ENCODE measurements around the gene AXL. TPM values are rescaled to one million over a fixed set of nuclear protein-coding genes. Genes with fewer than 3 reads are reported as not detected.
A peak's percentile ranks its signal among the peaks of the same experiment; 100 is the strongest.
"Not testable (repeated sequence)": the region's sequence is repeated elsewhere in the genome, so short reads cannot be mapped to it uniquely, and the experiment has no call there.

Gene AXL
- total RNA-seq, 1 donor from 2014 or later, result 20.9 TPM

- Mint-ChIP-seq H3K36me3 (peaks cover 4% of the 10 kb centered on the region), H3K4me3 (peak overlapping the region; percentile 92), H3K27me3 (no peaks in the 10 kb centered on the region), H3K9me3 (no peaks in the 10 kb centered on the region), H3K4me1 (ENCODE audit: unreplicated experiment) (peaks cover 20% of the 10 kb centered on the region), H3K27ac (peak overlapping the region; percentile 84)
- no peak for TF ChIP-seq CTCF (conservative IDR thresholded peaks at IDR 0.05)
- DNase-seq (ENCODE audit: extremely low spot score, unreplicated experiment), result no peak
These were observed 7.9 kb downstream of the AXL start for GRCh38 chr19:41226874-41227390.

DNA sequence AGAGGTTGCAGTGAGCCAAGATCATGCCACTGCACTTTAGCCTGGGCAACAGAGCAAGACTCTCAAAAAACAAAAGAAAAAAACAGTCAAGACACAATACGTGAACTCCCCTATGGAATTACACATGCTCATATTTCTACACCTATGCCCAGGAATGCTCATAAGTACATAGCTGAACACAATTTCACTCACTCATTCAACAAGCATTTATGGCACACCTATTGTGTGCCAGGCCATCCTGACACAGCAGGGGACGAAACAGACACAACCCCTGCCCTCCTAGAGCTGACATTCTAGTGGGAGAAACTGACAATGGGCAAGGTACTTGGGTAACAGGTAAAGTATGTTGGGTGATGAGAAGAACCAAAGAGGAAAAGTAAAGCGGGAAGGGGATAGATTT is 9.5 kb downstream of the AXL start:
- Mint-ChIP-seq H3K36me3 (no peaks in the 10 kb centered on the region), H3K4me3 (no peak overlapping the region), H3K27me3 (no peaks in the 10 kb centered on the region), H3K9me3 (no peaks in the 10 kb centered on the region), H3K4me1 (ENCODE audit: unreplicated experiment) (peaks cover 16% of the 10 kb centered on the region), H3K27ac (peak overlapping the region; percentile 46)
- TF ChIP-seq CTCF (conservative IDR thresholded peaks at IDR 0.05), result no peak
- DNase-seq (ENCODE audit: extremely low spot score, unreplicated experiment), result no peak

DNA sequence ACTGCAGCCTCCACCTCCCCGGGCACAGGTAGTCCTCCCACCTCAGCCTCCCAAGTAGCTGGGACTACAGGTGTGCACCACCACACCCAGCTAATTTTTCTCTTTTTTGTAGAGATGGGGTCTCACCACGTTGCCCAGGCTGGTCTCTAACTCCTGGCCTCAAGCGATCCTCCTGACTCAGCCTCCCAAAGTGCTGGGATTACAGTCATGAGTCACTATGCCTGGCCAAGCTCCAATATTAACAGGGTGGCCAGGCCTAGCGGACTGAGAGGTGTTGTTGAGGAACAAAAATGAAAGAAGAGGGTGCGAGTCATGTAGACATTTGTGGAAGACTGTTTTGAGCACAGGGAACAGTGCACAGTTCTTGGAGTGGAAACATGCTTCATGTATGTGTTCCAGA is 10.3 kb downstream of the AXL start:
- not testable (repeated sequence) for H3K36me3 Mint-ChIP-seq; H3K9me3 Mint-ChIP-seq; H3K27ac Mint-ChIP-seq; H3K4me1 Mint-ChIP-seq (ENCODE audit: unreplicated experiment); H3K4me3 Mint-ChIP-seq; DNase-seq (ENCODE audit: extremely low spot score, unreplicated experiment); H3K27me3 Mint-ChIP-seq

- Mint-ChIP-seq H3K36me3 (no peaks in the 10 kb centered on the region), H3K27me3 (no peaks in the 10 kb centered on the region), H3K9me3 (no peaks in the 10 kb centered on the region), H3K4me1 (ENCODE audit: unreplicated experiment) (peaks cover 10% of the 10 kb centered on the region), H3K4me3 (no peak overlapping the region), H3K27ac (no peak overlapping the region)
- DNase-seq (ENCODE audit: extremely low spot score, unreplicated experiment), result no peak
- TF ChIP-seq CTCF (conservative IDR thresholded peaks at IDR 0.05), result no peak
These were observed 11.2 kb downstream of the AXL start for GRCh38 chr19:41230067-41230857.

GRCh38 chr19:41232686-41233085 is 13.7 kb downstream of the AXL start:
- Mint-ChIP-seq H3K4me3 (no peak overlapping the region), H3K27ac (no peak overlapping the region), H3K27me3 (no peaks in the 10 kb centered on the region), H3K36me3 (no peaks in the 10 kb centered on the region), H3K4me1 (ENCODE audit: unreplicated experiment) (no peaks in the 10 kb centered on the region), H3K9me3 (no peaks in the 10 kb centered on the region)
- DNase-seq (ENCODE audit: extremely low spot score, unreplicated experiment), result no peak
- no peak for TF ChIP-seq CTCF (conservative IDR thresholded peaks at IDR 0.05)

DNA sequence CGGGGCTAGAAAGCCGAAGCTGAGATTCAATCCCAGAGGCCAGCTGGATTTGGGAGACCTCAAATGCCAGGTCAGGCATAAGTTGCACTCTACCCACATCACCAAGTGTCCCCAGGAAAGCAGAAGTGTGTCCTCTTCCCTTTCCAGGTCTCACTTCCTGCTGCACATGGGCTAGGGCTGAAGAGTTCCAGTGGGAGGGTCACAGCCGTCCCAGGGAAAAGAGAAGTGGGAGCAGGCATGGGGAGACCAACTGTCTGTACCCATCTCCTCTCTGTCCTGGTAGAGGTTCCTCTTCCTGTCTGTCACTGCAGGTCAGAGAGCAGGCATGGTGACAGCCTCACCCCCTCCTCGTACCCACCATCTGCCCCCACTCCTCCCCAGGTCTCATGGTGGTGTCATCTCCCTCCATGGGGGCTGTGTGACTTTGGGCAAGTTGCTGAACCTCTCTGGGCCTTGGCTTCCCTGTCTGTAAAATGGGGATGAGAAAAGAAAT is 14.8 kb downstream of the AXL start:
- Mint-ChIP-seq H3K9me3 (no peaks in the 10 kb centered on the region), H3K4me1 (ENCODE audit: unreplicated experiment) (no peaks in the 10 kb centered on the region), H3K36me3 (no peaks in the 10 kb centered on the region), H3K27me3 (no peaks in the 10 kb centered on the region), H3K4me3 (no peak overlapping the region), H3K27ac (no peak overlapping the region)
- DNase-seq (ENCODE audit: extremely low spot score, unreplicated experiment), result no peak
- TF ChIP-seq CTCF (conservative IDR thresholded peaks at IDR 0.05), result no peak
